Natural killer cell (primary cell): ENCODE results near the gene TSPAN13. TPM values are rescaled to one million over a fixed set of nuclear protein-coding genes. Genes with fewer than 3 reads are reported as not detected.

Experiments
- ATAC-seq, 3 donors: fragments of 150-1000 bp in 2 of 3; fragments of 200-7000 bp in 1 of 3; cut with Tn5 transposase; 1 replicate in 1 of 3; 2 replicates in 2 of 3; pipeline ENCODE4 v1.10.0; 2021; ENCODE audit warnings: mild to moderate bottlenecking in 2 of 3, moderate library complexity in 2 of 3
- DNase-seq, 2 donors: peaks; one replicate each; pipeline versions ENCODE4 v3.0.0 to v3.0.0-alpha.2; 2013 to 2021; ENCODE audit warnings: mixed read lengths in 1 of 2
- H3K27ac ChIP-seq: one replicate; pipeline ENCODE4 v1.5.1; 2013; ENCODE audit warnings: mild to moderate bottlenecking, low read length
- H3K27me3 ChIP-seq: one replicate; pipeline ENCODE4 v1.6.1; 2013; ENCODE audit warnings: low read length; ENCODE audit not compliant: control insufficient read depth, insufficient read depth
- H3K36me3 ChIP-seq: one replicate; pipeline ENCODE4 v1.6.1; 2013; ENCODE audit warnings: low read length; ENCODE audit not compliant: control insufficient read depth, insufficient read depth
- H3K4me1 ChIP-seq: one replicate; pipeline ENCODE4 v1.6.1; 2013; ENCODE audit warnings: low read length; ENCODE audit not compliant: control insufficient read depth, insufficient read depth
- H3K4me3 ChIP-seq: one replicate; pipeline ENCODE4 v1.5.1; 2013; ENCODE audit warnings: low read length
- H3K9me3 ChIP-seq: one replicate; pipeline ENCODE4 v1.6.1; 2013; ENCODE audit warnings: low read length; ENCODE audit not compliant: control insufficient read depth, insufficient read depth
- H3K27ac Mint-ChIP-seq, 2 donors: one replicate each; pipeline ENCODE4 v1.8.0; 2022; ENCODE audit warnings: mild to moderate bottlenecking in 2 of 2, mixed read lengths in 2 of 2, moderate library complexity in 1 of 2
- H3K27me3 Mint-ChIP-seq, 2 donors: one replicate each; pipeline ENCODE4 v1.8.0; 2022; ENCODE audit warnings: low read depth in 2 of 2, mixed read lengths in 2 of 2
- H3K36me3 Mint-ChIP-seq: one replicate; pipeline ENCODE4 v1.8.0; 2022; ENCODE audit warnings: mixed read lengths
- H3K4me1 Mint-ChIP-seq, 2 donors: one replicate each; pipeline ENCODE4 v1.8.0; 2022; ENCODE audit warnings: mixed read lengths in 2 of 2
- H3K4me3 Mint-ChIP-seq: one replicate; pipeline ENCODE4 v1.8.0; 2022; ENCODE audit warnings: mild to moderate bottlenecking, moderate library complexity, mixed read lengths
- H3K9me3 Mint-ChIP-seq, 2 donors: one replicate each; pipeline ENCODE4 v1.8.0; 2022; ENCODE audit warnings: mixed read lengths in 2 of 2
- CTCF ChIP-seq: fragments of 200-600 bp; IDR thresholded peaks from one replicate; pipeline ENCODE4 v1.8.0; 2022; ENCODE audit warnings: antibody characterized with exemption
- WGBS: methylation state at CpG from one replicate; pipeline ENCODE4 v1.1.7; 2013; ENCODE audit warnings: missing lambda C conversion rate; ENCODE audit not compliant: insufficient coverage; 5-methylcytosine and 5-hydroxymethylcytosine counted together
- intact Hi-C: fragments of 100-400 bp; cut with micrococcal nuclease; formaldehyde crosslinking; loops from one replicate; pipeline ENCODE4 v1.14.2; 2022
- total RNA-seq, 4 donors: library from RNA; stranded (reverse); fragments of 120-200 nt in 1 of 4; gene quantifications; one replicate each; pipeline versions ENCODE4 v1.2.3 to v1.2.4, GENCODE V29; 2013 to 2022

The TSPAN13 gene
- total RNA-seq, 3 donors from 2014 or later (not counting 1 experiment from before 2014, with no cell fraction given) = 1.4 to 2.3 (median 1.8) TPM

GRCh38 chr7:16813232-16813616, 59.7 kb downstream of the TSPAN13 start:
- Histone ChIP-seq H3K27ac (no peak overlapping the region), H3K27me3 (no peaks in the 10 kb centered on the region), H3K36me3 (no peaks in the 10 kb centered on the region), H3K4me1 (peaks cover 4% of the 10 kb centered on the region), H3K4me3 (no peak overlapping the region), H3K9me3 (no peaks in the 10 kb centered on the region)
- ATAC-seq (no peak), DNase-seq (no peak)
- intact Hi-C loops = no loop called here
- no peaks in the 10 kb centered on the region for H3K4me1 Mint-ChIP-seq
- no peaks in the 10 kb centered on the region for H3K27me3 Mint-ChIP-seq
- 61% methylated on average over 3 of the region's 3 CpGs for WGBS
- no peak overlapping the region for H3K4me3 Mint-ChIP-seq
- no peak overlapping the region for H3K27ac Mint-ChIP-seq
- no peaks in the 10 kb centered on the region for H3K36me3 Mint-ChIP-seq
- no peaks in the 10 kb centered on the region for H3K9me3 Mint-ChIP-seq
- no peak for TF ChIP-seq CTCF

GRCh38 chr7:16815001-16815400, 61.4 kb downstream of the TSPAN13 start:
- Mint-ChIP-seq H3K4me1 (no peaks in the 10 kb centered on the region), H3K27ac (no peak overlapping the region), H3K36me3 (no peaks in the 10 kb centered on the region), H3K9me3 (no peaks in the 10 kb centered on the region), H3K27me3 (no peaks in the 10 kb centered on the region), H3K4me3 (no peak overlapping the region)
- H3K9me3 ChIP-seq = no peaks in the 10 kb centered on the region
- DNase-seq = no peak
- no peak for ATAC-seq
- H3K36me3 ChIP-seq = no peaks in the 10 kb centered on the region
- H3K27me3 ChIP-seq = no peaks in the 10 kb centered on the region
- H3K27ac ChIP-seq = no peak overlapping the region
- H3K4me3 ChIP-seq = no peak overlapping the region
- WGBS = 93% methylated on average over 2 of the region's 2 CpGs
- peaks cover 4% of the 10 kb centered on the region for H3K4me1 ChIP-seq
- intact Hi-C loops = no loop called here
- TF ChIP-seq CTCF = no peak

GRCh38 chr7:16816824-16817223, 63.3 kb downstream of the TSPAN13 start:
- Histone ChIP-seq H3K4me1 (peaks cover 4% of the 10 kb centered on the region), H3K4me3 (no peak overlapping the region), H3K27ac (no peak overlapping the region), H3K9me3 (no peaks in the 10 kb centered on the region), H3K27me3 (no peaks in the 10 kb centered on the region), H3K36me3 (no peaks in the 10 kb centered on the region)
- intact Hi-C loops = no loop called here
- 29% methylated on average over 2 of the region's 2 CpGs for WGBS
- no peaks in the 10 kb centered on the region for H3K4me1 Mint-ChIP-seq
- no peak overlapping the region for H3K27ac Mint-ChIP-seq
- H3K4me3 Mint-ChIP-seq = no peak overlapping the region
- no peaks in the 10 kb centered on the region for H3K9me3 Mint-ChIP-seq
- H3K36me3 Mint-ChIP-seq = no peaks in the 10 kb centered on the region
- H3K27me3 Mint-ChIP-seq = no peaks in the 10 kb centered on the region
- no peak for TF ChIP-seq CTCF
- ATAC-seq = no peak
- no peak for DNase-seq

GRCh38 chr7:16817536-16817935, 64.0 kb downstream of the TSPAN13 start:
- Mint-ChIP-seq H3K27ac (no peak overlapping the region), H3K4me3 (no peak overlapping the region), H3K4me1 (no peaks in the 10 kb centered on the region), H3K9me3 (no peaks in the 10 kb centered on the region), H3K27me3 (peaks cover 0 to 2% of the 10 kb centered on the region in 2 donors), H3K36me3 (no peaks in the 10 kb centered on the region)
- no peak for ATAC-seq
- Histone ChIP-seq H3K4me1 (peaks cover 4% of the 10 kb centered on the region), H3K4me3 (no peak overlapping the region), H3K27ac (no peak overlapping the region), H3K36me3 (no peaks in the 10 kb centered on the region), H3K9me3 (no peaks in the 10 kb centered on the region), H3K27me3 (no peaks in the 10 kb centered on the region)
- WGBS = no CpG with 5 or more reads among the region's 1 CpG
- no peak for DNase-seq
- intact Hi-C loops = no loop called here
- no peak for TF ChIP-seq CTCF
